SK-N-SH treated with all-trans-retinoic acid at 6 μM for 48 hours (cell line): ENCODE data around the gene PUM1.

Source experiments
- ATAC-seq: fragments of 200-7000 bp; cut with Tn5 transposase; 3 replicates; pipeline ENCODE4 v1.9.1; 2020; ENCODE audit warnings: mild to moderate bottlenecking, moderate library complexity
- ARNTL ChIP-seq: fragments of 450-650 bp; formaldehyde crosslinking; IDR thresholded peaks from 2 replicates; pipeline ENCODE4 v1.5.0; 2020; ENCODE audit warnings: low read depth, mild to moderate bottlenecking, moderate library complexity, borderline replicate concordance
- BACH2 ChIP-seq: fragments of 250-450 bp; sonication (Bioruptor Pico); IDR thresholded peaks from 2 replicates; pipeline ENCODE4 v1.9.0; 2021; ENCODE audit warnings: mild to moderate bottlenecking, borderline replicate concordance
- CREB5 ChIP-seq: fragments of 250-450 bp; sonication (Bioruptor Pico); IDR thresholded peaks from 2 replicates; pipeline ENCODE4 v1.5.1; 2020; ENCODE audit warnings: low read depth, mild to moderate bottlenecking, moderate library complexity
- CSDC2 ChIP-seq: fragments of 250-450 bp; sonication (Bioruptor Pico); IDR thresholded peaks from 2 replicates; pipeline ENCODE4 v1.5.0; 2020; ENCODE audit warnings: mild to moderate bottlenecking, moderate library complexity
- ESRRG ChIP-seq: fragments of 250-450 bp; sonication (Bioruptor Pico); IDR thresholded peaks from 2 replicates; pipeline ENCODE4 v1.6.1; 2021; ENCODE audit warnings: mild to moderate bottlenecking
- GLIS3 ChIP-seq: fragments of 250-450 bp; sonication (Bioruptor Pico); IDR thresholded peaks from 2 replicates; pipeline ENCODE4 v1.5.0; 2020; ENCODE audit warnings: mild to moderate bottlenecking, moderate library complexity
- ISL1 ChIP-seq: fragments of 250-450 bp; sonication (Bioruptor Pico); IDR thresholded peaks from 2 replicates; pipeline ENCODE4 v2.1.2; 2022; ENCODE audit warnings: mild to moderate bottlenecking, moderate library complexity
- PPARA ChIP-seq: fragments of 250-450 bp; sonication (Bioruptor Pico); IDR thresholded peaks from 2 replicates; pipeline ENCODE4 v1.5.0; 2020; ENCODE audit warnings: mild to moderate bottlenecking, borderline replicate concordance
- RARB ChIP-seq: fragments of 250-450 bp; sonication (Bioruptor Pico); IDR thresholded peaks from 2 replicates; pipeline ENCODE4 v1.8.0; 2021; ENCODE audit warnings: mild to moderate bottlenecking, moderate library complexity
- SNAI2 ChIP-seq: fragments of 250-450 bp; sonication (Bioruptor Pico); IDR thresholded peaks from 2 replicates; pipeline ENCODE4 v1.5.0; 2020; ENCODE audit warnings: mild to moderate bottlenecking, moderate library complexity
- TCF4 ChIP-seq: fragments of 250-450 bp; sonication (Bioruptor Pico); IDR thresholded peaks from 2 replicates; pipeline ENCODE4 v1.8.0; 2021; ENCODE audit warnings: mild to moderate bottlenecking, moderate library complexity, borderline replicate concordance
- TOX ChIP-seq: fragments of 250-450 bp; sonication (Bioruptor Pico); IDR thresholded peaks from 2 replicates; pipeline ENCODE4 v1.8.0; 2021; ENCODE audit warnings: mild to moderate bottlenecking, moderate library complexity, borderline replicate concordance
- ZC3H10 ChIP-seq: fragments of 250-450 bp; sonication (Bioruptor Pico); IDR thresholded peaks from 2 replicates; pipeline ENCODE4 v1.5.1; 2021; ENCODE audit warnings: mild to moderate bottlenecking, moderate library complexity
- ZFP3 ChIP-seq: fragments of 250-450 bp; sonication (Bioruptor Pico); IDR thresholded peaks from 2 replicates; pipeline ENCODE4 v1.5.0; 2020; ENCODE audit warnings: mild to moderate bottlenecking, moderate library complexity
- ZFP30 ChIP-seq: fragments of 450-650 bp; formaldehyde crosslinking; IDR thresholded peaks from 2 replicates; pipeline ENCODE4 v1.5.0; 2022; ENCODE audit warnings: mild to moderate bottlenecking, moderate library complexity
- ZNF565 ChIP-seq: fragments of 450-650 bp; formaldehyde crosslinking; conservative IDR thresholded peaks from 2 replicates; pipeline ENCODE4 v1.5.0; 2020; ENCODE audit warnings: low read depth, mild to moderate bottlenecking, moderate library complexity
- ZNF70 ChIP-seq: fragments of 450-650 bp; formaldehyde crosslinking; IDR thresholded peaks from 2 replicates; pipeline ENCODE4 v1.5.0; 2020; ENCODE audit warnings: mild to moderate bottlenecking, moderate library complexity
- ZNF8 ChIP-seq: fragments of 450-650 bp; formaldehyde crosslinking; IDR thresholded peaks from 2 replicates; pipeline ENCODE4 v1.5.0; 2020; ENCODE audit warnings: mild to moderate bottlenecking, moderate library complexity
- TF ChIP-seq, protein P1 (sequence below): fragments of 250-450 bp; sonication (Bioruptor Pico); IDR thresholded peaks from 2 replicates; pipeline ENCODE4 v1.8.0; 2020; ENCODE audit warnings: mild to moderate bottlenecking, moderate library complexity, borderline replicate concordance
- TF ChIP-seq, protein P2 (sequence below): fragments of 250-450 bp; sonication (Bioruptor Pico); IDR thresholded peaks from 2 replicates; pipeline ENCODE4 v1.8.0; 2021; ENCODE audit warnings: low read depth, mild to moderate bottlenecking, moderate library complexity, borderline replicate concordance
- TF ChIP-seq, protein P3 (sequence below): fragments of 250-450 bp; sonication (Bioruptor Pico); IDR thresholded peaks from 2 replicates; pipeline ENCODE4 v1.5.1; 2021; ENCODE audit warnings: mild to moderate bottlenecking, moderate library complexity

Gene PUM1

DNA sequence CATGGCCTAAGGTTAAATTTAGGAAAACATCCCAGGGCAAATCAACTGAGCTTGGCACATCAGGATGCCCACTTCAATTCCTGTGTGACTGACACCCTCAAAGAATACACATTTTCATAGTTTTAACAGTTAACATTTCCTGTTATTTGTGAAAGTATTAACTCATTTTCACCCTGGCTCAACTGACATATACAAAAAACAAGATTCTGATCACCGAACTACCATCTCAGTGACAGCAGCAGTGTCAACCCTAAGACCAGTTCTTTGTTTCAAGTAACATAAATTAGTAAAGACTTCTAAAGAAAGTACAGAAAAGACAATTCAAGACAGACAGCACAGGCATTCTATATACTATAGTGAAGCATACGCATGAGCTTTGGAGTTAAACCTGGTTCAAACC is 88.0 kb downstream of the PUM1 start:
- TF ChIP-seq ARNTL (CRISPR knock-in tag) = no peak
- no peak for ATAC-seq

DNA sequence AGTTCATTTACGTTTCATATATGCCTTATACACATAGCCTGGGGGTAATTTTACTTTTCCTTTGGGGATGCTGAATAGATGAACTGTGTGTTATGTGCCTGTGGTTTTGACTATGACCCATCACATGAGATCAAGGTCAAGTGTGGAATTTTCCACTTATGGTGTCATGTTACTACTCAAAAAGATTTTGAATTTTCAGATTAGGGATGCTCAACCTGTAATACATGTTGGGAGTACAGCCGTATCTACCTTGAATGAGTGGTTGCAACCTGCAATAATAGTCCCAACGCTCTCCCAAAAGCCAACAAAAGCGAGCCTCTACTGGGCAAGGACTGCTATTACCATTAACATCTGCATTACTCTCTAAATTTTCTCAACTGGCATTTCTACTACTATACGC is 88.4 kb downstream of the PUM1 start:
- TF ChIP-seq CREB5 (CRISPR knock-in tag) = no peak
- no peak for TF ChIP-seq ZFP3 (CRISPR knock-in tag)
- no peak for TF ChIP-seq ISL1 (CRISPR knock-in tag)
- TF ChIP-seq, protein P1, sequence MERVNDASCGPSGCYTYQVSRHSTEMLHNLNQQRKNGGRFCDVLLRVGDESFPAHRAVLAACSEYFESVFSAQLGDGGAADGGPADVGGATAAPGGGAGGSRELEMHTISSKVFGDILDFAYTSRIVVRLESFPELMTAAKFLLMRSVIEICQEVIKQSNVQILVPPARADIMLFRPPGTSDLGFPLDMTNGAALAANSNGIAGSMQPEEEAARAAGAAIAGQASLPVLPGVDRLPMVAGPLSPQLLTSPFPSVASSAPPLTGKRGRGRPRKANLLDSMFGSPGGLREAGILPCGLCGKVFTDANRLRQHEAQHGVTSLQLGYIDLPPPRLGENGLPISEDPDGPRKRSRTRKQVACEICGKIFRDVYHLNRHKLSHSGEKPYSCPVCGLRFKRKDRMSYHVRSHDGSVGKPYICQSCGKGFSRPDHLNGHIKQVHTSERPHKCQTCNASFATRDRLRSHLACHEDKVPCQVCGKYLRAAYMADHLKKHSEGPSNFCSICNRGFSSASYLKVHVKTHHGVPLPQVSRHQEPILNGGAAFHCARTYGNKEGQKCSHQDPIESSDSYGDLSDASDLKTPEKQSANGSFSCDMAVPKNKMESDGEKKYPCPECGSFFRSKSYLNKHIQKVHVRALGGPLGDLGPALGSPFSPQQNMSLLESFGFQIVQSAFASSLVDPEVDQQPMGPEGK (CRISPR knock-in tag) = 0 out of 2 replicates have a peak, but pooled peaks have one; percentile 3
- TF ChIP-seq ZNF565 = no peak

GRCh38 chr1:30976143-30976542 is 89.4 kb downstream of the PUM1 start:
- ATAC-seq = peak; percentile 42; the same call in 2 of the 3 replicates
- no peak for TF ChIP-seq ZC3H10 (CRISPR knock-in tag)

More for the DNA sequence above, 88.4 kb downstream of the PUM1 start:
- peak; percentile 66 for ATAC-seq

GRCh38 chr1:30975217-30975616 is 90.3 kb downstream of the PUM1 start:
- ATAC-seq = no peak
- TF ChIP-seq CSDC2 (no peak), ESRRG (CRISPR knock-in tag) (no peak), GLIS3 (CRISPR knock-in tag) (no peak), TCF4 (CRISPR knock-in tag) (no peak), SNAI2 (CRISPR knock-in tag) (no peak), BACH2 (CRISPR knock-in tag) (no peak), ZC3H10 (CRISPR knock-in tag) (no peak), RARB (CRISPR knock-in tag) (no peak), ZFP30 (CRISPR knock-in tag) (no peak), ARNTL (CRISPR knock-in tag) (no peak), ISL1 (CRISPR knock-in tag) (no peak), CREB5 (CRISPR knock-in tag) (no peak), ZNF70 (CRISPR knock-in tag) (no peak), PPARA (CRISPR knock-in tag) (no peak), TOX (CRISPR knock-in tag) (no peak)
- TF ChIP-seq, protein P2, sequence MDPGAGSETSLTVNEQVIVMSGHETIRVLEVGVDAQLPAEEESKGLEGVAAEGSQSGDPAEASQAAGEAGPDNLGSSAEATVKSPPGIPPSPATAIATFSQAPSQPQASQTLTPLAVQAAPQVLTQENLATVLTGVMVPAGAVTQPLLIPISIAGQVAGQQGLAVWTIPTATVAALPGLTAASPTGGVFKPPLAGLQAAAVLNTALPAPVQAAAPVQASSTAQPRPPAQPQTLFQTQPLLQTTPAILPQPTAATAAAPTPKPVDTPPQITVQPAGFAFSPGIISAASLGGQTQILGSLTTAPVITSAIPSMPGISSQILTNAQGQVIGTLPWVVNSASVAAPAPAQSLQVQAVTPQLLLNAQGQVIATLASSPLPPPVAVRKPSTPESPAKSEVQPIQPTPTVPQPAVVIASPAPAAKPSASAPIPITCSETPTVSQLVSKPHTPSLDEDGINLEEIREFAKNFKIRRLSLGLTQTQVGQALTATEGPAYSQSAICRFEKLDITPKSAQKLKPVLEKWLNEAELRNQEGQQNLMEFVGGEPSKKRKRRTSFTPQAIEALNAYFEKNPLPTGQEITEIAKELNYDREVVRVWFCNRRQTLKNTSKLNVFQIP = no peak
- TF ChIP-seq, protein P3, sequence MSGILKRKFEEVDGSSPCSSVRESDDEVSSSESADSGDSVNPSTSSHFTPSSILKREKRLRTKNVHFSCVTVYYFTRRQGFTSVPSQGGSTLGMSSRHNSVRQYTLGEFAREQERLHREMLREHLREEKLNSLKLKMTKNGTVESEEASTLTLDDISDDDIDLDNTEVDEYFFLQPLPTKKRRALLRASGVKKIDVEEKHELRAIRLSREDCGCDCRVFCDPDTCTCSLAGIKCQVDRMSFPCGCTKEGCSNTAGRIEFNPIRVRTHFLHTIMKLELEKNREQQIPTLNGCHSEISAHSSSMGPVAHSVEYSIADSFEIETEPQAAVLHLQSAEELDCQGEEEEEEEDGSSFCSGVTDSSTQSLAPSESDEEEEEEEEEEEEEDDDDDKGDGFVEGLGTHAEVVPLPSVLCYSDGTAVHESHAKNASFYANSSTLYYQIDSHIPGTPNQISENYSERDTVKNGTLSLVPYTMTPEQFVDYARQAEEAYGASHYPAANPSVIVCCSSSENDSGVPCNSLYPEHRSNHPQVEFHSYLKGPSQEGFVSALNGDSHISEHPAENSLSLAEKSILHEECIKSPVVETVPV (CRISPR knock-in tag) = no peak
- TF ChIP-seq, all 23 proteins: peak for 0

GRCh38 chr1:30974536-30974935 is 91.0 kb downstream of the PUM1 start:
- TF ChIP-seq ZNF70 (CRISPR knock-in tag) (no peak), CREB5 (CRISPR knock-in tag) (no peak), ISL1 (CRISPR knock-in tag) (no peak), TOX (CRISPR knock-in tag) (no peak), ESRRG (CRISPR knock-in tag) (no peak), RARB (CRISPR knock-in tag) (no peak), SNAI2 (CRISPR knock-in tag) (no peak), CSDC2 (no peak), ZNF8 (no peak), ZC3H10 (CRISPR knock-in tag) (no peak), TCF4 (CRISPR knock-in tag) (no peak)
- TF ChIP-seq, protein P3 (CRISPR knock-in tag) = no peak
- TF ChIP-seq, protein P1 (CRISPR knock-in tag) = no peak

More at GRCh38 chr1:30974536-30974935, 91.0 kb downstream of the PUM1 start:
- no peak for ATAC-seq
